HG02588 (cell line): ENCODE data around the gene DAP3.
"Not testable (repeated sequence)": the region's sequence is repeated elsewhere in the genome, so short reads cannot be mapped to it uniquely, and the experiment has no call there.

Source experiments
- ATAC-seq: cut with Tn5 transposase; IDR thresholded peaks from one replicate; pipeline ENCODE4 v1.9.1; 2021; ENCODE audit warnings: mild to moderate bottlenecking, moderate library complexity; ENCODE audit not compliant: unreplicated experiment

The DAP3 gene

DNA sequence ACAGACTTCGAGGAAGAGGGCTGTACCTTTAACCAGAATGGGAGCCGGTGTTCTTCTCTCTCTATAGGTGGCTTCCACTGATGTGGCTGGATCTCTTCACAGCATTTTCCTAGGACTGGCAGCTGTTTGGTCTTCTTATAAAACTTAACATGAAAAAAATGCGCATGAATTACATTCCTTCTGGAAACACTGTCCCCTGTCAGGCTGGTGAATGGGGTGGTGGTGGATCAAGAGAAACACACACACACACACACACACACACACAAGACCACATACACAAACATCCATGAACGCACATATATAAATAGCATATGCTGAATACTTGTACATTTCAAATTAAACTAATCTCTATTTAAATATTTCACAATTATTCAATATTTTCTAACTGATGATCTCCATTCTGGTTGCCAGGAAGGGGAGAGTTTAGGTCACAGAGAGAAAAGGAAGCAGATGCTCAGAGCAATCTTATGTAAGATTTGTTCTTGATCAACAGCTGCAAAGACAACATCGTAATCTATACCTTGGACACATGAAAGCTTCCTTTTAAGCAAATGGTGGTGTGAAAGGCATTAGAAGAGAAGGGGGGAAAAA, 78.6 kb downstream of the DAP3 start:
- not testable (repeated sequence) for ATAC-seq

DNA sequence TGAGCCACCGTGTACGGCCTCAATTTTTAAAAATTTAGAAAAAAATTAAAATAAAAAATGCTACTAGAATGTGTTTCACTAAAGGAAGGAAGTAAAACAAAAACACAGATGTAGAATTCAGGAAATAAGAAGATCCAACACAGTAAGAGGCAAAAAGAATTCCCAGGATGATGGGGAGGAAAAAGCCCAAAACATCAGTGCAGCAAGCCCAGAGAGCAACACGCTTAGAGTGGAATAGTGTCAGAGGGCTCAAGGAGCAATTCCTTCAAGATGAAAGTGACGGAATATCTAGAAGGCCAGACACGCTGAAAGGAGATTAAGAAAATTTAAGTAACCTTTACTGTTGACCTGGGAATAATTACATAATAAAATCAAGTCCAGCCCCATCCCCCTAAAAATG, 80.4 kb downstream of the DAP3 start:
- ATAC-seq = no peak

DNA sequence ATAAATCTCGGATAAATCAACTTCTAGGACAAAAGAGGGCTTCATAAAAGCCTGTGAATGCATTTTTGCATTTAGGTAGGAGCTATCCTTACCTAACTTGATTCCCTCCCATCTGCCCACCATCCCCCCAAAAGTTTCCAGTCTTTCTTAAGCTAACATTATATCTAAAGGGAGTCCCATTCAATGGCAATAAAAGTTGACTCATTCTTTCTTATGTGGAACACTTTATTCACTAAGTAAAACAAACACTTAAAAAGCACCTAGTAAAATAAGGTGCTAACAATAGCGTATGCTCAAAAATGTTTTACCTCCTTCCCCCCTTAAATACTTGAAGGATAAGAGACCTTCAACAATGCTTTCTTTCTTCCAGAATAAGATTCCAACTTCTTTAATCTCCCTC, 84.3 kb downstream of the DAP3 start:
- ATAC-seq = no peak

DNA sequence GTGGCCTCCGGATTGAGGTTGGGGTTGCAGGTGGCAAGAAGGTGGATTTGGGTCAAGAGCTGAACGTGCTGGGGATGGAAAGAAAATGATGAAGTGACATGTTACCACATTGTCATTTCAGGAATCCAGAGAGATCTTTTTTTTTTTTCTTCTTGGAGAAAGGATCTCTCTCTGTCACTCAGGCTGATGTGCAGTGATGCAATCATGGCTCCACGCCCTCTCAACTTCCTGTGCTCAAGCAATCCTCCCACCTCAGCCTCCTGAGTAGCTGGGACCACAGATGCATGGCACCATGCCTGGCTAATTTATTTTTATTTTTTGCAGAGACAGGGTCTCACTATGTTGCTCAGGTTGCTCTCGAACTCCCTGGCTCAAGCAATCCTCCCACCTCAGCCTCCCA, 87.5 kb downstream of the DAP3 start:
- no peak for ATAC-seq

DNA sequence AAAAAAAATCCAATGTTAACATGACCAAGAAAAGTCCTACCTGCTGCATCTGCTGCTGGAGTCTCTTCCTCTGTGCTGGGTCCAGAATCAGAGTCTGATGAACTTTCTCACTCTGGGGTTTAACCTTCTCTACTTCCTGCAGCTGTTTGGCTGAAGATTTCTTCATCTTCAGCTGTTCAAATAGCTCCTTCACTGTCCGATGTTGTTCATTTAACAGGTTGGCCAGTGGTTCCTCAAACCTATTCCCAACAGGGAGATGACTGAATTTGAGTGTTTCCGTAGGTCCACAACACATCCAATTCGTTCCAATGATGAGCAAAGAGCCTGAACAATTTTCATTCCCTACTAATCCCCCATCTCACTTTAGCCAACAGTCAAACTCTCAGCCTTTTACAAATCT, 88.7 kb downstream of the DAP3 start:
- ATAC-seq = no peak
